NCI-H526 (cell line): Measurements from ENCODE around the gene MYB.
"Not testable (repeated sequence)": the region's sequence is repeated elsewhere in the genome, so short reads cannot be mapped to it uniquely, and the experiment has no call there.

Source experiments
- DNase-seq, 2 experiments: peaks; one replicate each; lab custom pipeline; 2025; lab: John Stamatoyannopoulos, UW

The MYB gene

DNA sequence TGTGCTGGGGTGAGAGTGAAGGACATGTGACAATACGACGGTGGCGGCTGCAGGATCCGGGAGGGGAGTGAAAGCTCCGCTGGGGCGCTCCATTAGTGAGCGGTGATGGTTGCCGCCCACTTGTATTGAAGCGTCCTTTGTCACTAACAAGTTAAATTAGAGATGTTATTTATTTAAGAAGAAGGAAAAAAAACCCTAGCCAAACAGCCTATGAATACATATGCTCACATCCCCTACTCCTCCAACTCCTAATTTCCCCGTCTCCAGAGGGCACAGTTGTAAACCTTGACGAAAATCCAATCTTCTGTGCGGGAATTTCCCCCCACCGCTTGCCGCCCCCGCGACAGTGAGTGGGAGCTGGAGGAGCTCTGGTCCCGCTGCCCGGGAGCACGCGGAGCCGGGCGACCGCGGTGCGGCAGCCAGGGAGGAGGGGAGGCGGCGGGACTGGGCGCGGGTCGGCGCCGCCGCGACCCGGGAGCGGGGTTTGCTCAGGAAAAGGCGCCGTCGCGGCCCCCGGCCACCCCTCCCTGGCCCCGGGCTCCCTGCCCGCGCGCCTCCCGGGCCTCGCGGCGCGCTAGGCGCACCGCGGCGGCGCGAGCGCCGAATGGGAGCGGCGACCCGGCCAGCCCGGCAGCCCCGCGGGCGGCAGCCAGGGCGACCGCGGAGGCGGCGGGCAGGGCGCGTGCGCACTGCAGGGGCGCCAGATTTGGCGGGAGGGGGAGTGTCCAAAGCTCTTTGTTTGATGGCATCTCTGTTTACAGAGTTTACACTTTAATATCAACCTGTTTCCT lies at the start of gene MYB:
Gene MYB (plus strand): TSS at position 767 of the 791 bp plus-strand sequence. CDS start 206 bp downstream, outside the sequence.
- peak; percentile 100 for DNase-seq

- DNase-seq, result no peak
Measured at GRCh38 chr6:135132776-135133175, 48.3 kb upstream of the MYB start.

DNA sequence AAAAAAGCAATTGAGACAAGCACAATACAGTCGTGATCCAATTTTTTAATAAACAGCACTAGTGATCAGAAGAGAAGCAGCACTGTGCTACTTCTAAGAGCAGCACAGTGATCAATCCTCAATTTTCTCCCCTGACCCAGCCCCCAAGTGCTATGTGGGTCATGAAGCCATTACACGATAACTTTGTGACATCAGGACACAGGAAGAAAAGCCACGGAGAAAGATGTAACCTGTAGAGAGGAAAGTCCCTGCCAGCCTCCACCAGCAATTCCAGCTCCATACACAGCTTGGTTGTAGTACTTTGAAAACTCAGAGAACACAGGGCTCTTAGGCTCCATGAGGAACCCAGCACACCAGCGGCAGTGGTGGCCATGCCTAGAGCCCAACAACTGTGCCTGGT lies 45.3 kb upstream of the MYB start:
- no peak for DNase-seq

DNA sequence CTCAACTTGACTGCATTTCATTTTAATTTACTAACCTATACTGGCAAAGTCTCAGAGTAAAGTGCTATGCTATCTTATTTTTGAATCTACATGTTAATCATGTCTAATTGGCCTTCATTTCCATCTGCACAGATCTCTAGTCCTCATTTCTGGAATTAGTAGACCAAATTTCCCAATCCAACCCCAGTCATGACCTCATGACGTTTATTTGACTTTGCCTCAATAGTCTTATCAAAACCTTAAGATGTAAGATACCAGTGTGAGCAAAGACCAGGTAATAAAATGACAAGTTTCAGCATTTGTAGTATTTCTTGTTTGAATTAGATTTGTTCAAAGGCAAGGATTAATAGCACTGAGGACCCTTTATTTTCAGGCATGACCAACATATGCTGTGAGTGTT lies 43.3 kb upstream of the MYB start:
- no peak for DNase-seq

DNA sequence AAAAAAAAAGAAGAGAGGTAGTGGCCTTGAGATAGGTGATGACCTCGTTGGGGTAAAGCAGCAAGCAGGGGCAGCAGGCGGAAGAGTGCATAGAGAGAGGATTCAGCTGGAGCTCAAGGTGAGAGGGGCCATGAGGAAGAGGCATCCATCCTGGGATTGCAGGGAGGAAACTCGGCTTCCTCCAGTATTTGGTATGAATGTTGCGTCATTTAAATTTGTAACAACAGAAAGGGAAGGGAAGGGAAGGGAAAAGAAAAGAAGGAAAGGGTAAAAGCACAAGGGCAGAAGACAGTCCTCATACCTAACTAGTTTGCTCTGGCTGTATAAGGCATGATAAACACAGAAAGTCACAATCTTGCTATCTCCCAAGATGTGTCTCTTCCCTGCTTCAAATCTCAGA lies 39.9 kb upstream of the MYB start:
- DNase-seq, result no peak

- no peak for DNase-seq
Measured at GRCh38 chr6:135141728-135142127, 39.4 kb upstream of the MYB start.

GRCh38 chr6:135142232-135142631 lies 38.9 kb upstream of the MYB start:
- DNase-seq, result not testable (repeated sequence)

DNA sequence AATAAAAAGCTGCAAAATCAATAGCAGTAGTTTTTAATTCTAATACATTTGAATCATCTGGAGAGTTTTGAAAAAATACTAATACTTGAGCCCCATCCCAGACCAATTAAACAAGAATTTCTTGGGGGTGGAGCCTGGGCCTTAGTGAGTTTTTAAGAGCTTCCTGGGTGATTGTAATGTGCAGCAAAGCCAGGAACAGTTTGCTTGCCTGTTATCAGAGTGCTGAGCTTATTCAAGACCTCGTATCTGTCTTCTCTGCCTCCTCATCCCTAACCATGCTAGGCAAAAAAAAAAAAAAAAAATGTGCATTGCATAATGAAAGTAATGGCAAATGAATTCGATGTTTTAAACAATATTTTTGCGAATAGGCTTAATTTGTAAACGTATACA lies 36.4 kb upstream of the MYB start:
- peak in 1 of 2 experiments; percentile 99 for DNase-seq

- DNase-seq, result peak; percentile 99 to 100
Measured at GRCh38 chr6:135145063-135145800, 35.9 kb upstream of the MYB start.

DNA sequence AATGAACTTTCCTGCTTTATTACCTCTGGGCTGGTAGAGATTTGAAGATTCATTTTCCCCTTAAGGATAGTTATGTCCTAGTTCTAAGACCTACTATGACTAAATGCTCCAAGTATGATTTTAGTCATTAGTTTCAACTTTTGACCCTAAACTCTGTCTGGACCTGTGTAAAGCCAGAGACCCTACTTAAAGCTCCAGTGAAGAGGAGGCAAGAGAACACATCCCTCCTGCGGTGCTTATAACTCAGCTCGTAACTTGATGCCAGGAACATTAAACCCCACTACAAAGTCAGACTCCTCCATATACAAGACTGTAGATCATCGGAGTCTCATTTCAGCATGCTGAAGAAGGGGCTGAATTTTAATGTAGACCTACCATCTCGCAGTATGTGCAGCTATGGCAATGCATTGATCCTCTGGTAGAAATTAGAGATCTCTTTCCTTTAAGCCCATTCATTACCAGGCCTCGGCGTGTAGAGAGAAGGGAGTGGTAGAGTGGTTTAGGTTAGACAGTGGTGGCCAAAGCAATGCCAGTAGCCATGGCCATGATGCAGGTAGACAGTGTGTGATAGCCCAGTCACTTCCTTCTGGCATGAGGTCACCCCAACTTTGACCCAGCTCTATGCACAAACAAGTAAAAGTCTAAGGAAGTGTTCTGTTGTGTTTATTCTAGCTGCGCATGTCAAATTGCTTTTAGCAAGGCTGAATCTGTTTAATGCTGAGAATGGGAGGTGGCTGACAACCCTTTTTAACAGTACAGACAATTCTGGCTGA lies 34.8 kb upstream of the MYB start:
- peak in 1 of 2 experiments; percentile 86 for DNase-seq

- no peak for DNase-seq
Measured at GRCh38 chr6:135147637-135148592, 33.2 kb upstream of the MYB start.

GRCh38 chr6:135148889-135149288 lies 32.2 kb upstream of the MYB start:
- DNase-seq, result no peak

DNA sequence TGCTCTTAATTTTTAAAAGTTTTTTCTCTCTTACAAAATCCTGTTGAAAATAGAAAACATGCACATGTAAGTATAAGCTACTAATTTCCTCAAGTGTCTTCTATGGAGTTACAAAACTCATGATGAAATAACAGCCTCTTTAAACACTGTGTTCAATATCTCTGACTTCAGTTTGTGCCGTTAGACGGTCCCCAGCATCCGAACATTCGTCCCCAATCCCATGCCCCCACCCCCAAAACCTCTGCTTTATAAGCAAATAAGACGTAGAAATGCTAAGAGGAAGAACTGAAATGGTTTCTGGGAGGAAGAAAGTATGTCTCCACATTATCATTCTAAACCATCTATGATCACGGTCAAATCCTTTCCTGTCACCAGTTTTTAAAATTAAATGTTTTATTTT lies 31.7 kb upstream of the MYB start:
- DNase-seq, result no peak

GRCh38 chr6:135150481-135150880 lies 30.6 kb upstream of the MYB start:
- DNase-seq, result not testable (repeated sequence)

- DNase-seq, result not testable (repeated sequence)
Measured at GRCh38 chr6:135154125-135154524, 27.0 kb upstream of the MYB start.

DNA sequence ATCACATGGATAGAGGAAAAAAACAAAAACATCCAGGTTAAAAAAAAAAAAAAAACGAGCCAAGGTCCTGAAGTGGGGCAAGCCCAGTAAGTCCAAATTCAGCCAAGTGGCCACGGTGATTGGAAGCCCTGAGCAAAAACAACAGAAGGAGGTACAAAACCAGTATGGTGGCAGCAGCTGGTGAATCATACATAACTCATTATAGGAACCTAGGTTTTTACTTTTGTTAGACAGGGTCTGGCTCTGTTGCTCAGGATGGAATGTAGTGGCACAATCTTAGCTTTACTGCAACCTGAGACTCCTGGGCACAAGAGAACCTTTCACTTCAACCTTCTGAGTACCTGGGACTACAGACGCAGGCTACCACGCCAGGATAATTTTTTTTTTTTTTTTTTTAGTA lies 22.7 kb upstream of the MYB start:
- no peak for DNase-seq

DNA sequence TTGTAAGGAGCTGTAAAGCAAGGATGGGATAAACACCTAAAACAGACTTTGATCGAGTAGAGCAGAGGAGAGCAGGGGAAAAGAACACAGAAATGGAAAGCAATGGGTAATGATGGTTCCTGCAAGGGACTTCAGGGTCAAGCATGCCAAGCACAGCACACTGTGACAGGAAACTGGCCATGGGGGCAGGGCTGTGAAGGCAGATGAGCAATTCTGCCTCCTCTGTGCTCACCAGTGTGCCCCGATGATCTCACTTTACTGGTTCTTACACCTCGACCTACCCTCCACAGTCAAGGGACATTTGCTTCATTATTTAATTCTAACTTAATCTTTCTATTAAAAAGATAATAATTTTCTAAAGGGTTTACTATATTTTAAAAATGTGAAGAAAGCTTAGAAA lies 21.6 kb upstream of the MYB start:
- DNase-seq, result no peak

- no peak for DNase-seq
Measured at GRCh38 chr6:135161411-135162395, 19.4 kb upstream of the MYB start.

DNA sequence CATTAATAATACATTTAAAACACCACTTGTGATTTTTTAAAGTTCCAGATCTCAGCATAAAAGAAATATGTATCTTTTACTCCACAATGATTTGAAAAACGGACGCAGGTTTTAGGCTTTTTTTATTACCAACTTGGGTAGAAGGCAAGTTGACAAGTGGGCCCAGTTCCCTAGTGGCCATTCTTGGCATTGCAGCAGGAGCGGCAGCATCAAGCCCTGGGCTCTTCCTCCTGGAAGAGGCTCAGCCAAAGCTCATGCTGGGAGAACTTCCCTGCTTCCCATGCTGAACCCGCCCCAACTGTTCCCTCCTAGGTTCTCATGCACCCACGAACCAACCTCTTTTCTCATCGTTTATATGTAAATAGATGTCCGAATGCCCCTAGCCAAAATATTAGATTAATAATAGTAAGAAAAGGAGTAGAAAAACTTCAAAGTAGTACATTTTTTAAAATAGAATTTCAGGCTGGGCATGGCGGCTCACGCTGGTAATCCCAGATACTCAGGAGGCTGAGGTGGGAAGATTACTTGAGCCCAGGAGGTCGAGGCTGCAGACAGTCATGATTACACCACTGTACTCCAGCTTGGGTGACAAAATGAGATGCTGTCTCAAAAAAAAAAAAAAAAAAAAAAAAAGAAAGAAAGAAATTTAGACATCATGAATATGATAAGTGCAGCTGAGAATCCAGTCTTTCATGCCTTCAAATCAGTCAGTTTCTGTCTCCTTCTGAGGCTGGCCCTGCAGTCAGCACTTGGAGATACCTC lies 18.2 kb upstream of the MYB start:
- DNase-seq, result peak; percentile 96 to 100

DNA sequence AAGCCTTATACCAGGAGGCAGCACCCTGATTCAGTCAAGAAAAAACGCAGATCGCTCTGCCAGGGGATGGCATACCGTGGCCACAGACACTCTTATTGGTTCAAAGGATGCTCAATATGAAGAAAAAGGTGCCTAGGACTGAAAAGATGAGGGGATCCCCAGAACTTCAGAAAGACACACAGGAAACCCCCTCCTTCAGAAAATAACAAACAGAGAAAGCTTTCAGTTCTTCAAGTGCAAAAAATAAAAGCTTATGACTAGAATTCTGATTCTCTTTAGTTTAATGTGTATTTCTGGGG lies 17.7 kb upstream of the MYB start:
- no peak for DNase-seq
